WTC11 (cell line): ENCODE data around the gene PTPN11. TPM values are rescaled to one million over a fixed set of nuclear protein-coding genes. Genes with fewer than 3 reads are reported as not detected.

Source experiments
- ATAC-seq: fragments of 200-7000 bp; cut with Tn5 transposase; 2 replicates; pipeline ENCODE4 v1.10.0; 2021; ENCODE audit warnings: mild to moderate bottlenecking, moderate library complexity
- CTCF ChIA-PET: fragments of 300-600 bp; sonication (Branson Sonifier 250); formaldehyde crosslinking; loops from one replicate; lab custom pipeline; 2021; ENCODE audit warnings: antibody characterized with exemption; lab: Charles Lee
- POLR2A ChIA-PET: fragments of 350-600 bp; sonication (Branson Sonifier 250); formaldehyde crosslinking; loops from one replicate; lab custom pipeline; 2021; ENCODE audit warnings: antibody characterized with exemption; lab: Charles Lee
- DNase-seq: peaks from one replicate; pipeline ENCODE4 v3.0.0; 2021; ENCODE audit warnings: low spot score
- H3K27ac Mint-ChIP-seq: 2 replicates; pipeline ENCODE4 v1.8.0; 2021; ENCODE audit warnings: mixed read lengths
- H3K27me3 Mint-ChIP-seq: 2 replicates; pipeline ENCODE4 v1.8.0; 2021; ENCODE audit warnings: low read depth, mild to moderate bottlenecking, moderate library complexity, mixed read lengths
- H3K36me3 Mint-ChIP-seq: 2 replicates; pipeline ENCODE4 v1.8.0; 2021; ENCODE audit warnings: mixed read lengths
- H3K4me1 Mint-ChIP-seq: 2 replicates; pipeline ENCODE4 v1.8.0; 2022; ENCODE audit warnings: mixed read lengths
- H3K4me3 Mint-ChIP-seq: 2 replicates; pipeline ENCODE4 v1.8.0; 2021; ENCODE audit warnings: mild to moderate bottlenecking, moderate library complexity, mixed read lengths
- H3K9me3 Mint-ChIP-seq: 2 replicates; pipeline ENCODE4 v1.8.0; 2021; ENCODE audit warnings: mixed read lengths
- ATF1 ChIP-seq: sonication (generic); formaldehyde crosslinking; IDR thresholded peaks from 2 replicates; pipeline ENCODE4 v1.8.1; 2023; ENCODE audit warnings: mild to moderate bottlenecking, moderate library complexity, missing genetic modification reagents
- ATF6 ChIP-seq: sonication (generic); formaldehyde crosslinking; IDR thresholded peaks from 2 replicates; pipeline ENCODE4 v1.8.1; 2023; ENCODE audit warnings: mild to moderate bottlenecking, missing genetic modification reagents
- CREB1 ChIP-seq: sonication (generic); formaldehyde crosslinking; IDR thresholded peaks from 2 replicates; pipeline ENCODE4 v1.8.0; 2023; ENCODE audit warnings: mild to moderate bottlenecking, missing genetic modification reagents
- ERG ChIP-seq: fragments of 250-450 bp; sonication (Bioruptor Pico); IDR thresholded peaks from 2 replicates; pipeline ENCODE4 v1.8.0; 2021; ENCODE audit warnings: mild to moderate bottlenecking
- ETV6 ChIP-seq: sonication (generic); formaldehyde crosslinking; IDR thresholded peaks from 2 replicates; pipeline ENCODE4 v1.8.1; 2022; ENCODE audit warnings: mild to moderate bottlenecking, missing genetic modification reagents
- FOXP1 ChIP-seq: sonication (generic); formaldehyde crosslinking; IDR thresholded peaks from 2 replicates; pipeline ENCODE4 v1.8.0; 2022; ENCODE audit warnings: missing genetic modification reagents, mild to moderate bottlenecking, moderate library complexity, borderline replicate concordance
- GRHL2 ChIP-seq: fragments of 250-450 bp; sonication (Bioruptor Pico); IDR thresholded peaks from 2 replicates; pipeline ENCODE4 v1.8.0; 2022; ENCODE audit warnings: mild to moderate bottlenecking, moderate library complexity; ENCODE audit not compliant: insufficient replicate concordance, severe bottlenecking
- HMGXB4 ChIP-seq: sonication (generic); formaldehyde crosslinking; IDR thresholded peaks from 2 replicates; pipeline ENCODE4 v1.8.1; 2023; ENCODE audit warnings: mild to moderate bottlenecking, moderate library complexity, missing genetic modification reagents
- KAT7 ChIP-seq: sonication (generic); formaldehyde crosslinking; IDR thresholded peaks from 2 replicates; pipeline ENCODE4 v1.8.1; 2023; ENCODE audit warnings: missing genetic modification reagents, mild to moderate bottlenecking, borderline replicate concordance
- MAX ChIP-seq: sonication (generic); formaldehyde crosslinking; IDR thresholded peaks from 2 replicates; pipeline ENCODE4 v1.8.0; 2022; ENCODE audit warnings: mild to moderate bottlenecking, missing genetic modification reagents
- MLX ChIP-seq: sonication (generic); formaldehyde crosslinking; IDR thresholded peaks from 2 replicates; pipeline ENCODE4 v1.8.1; 2023; ENCODE audit warnings: mild to moderate bottlenecking, missing genetic modification reagents, moderate library complexity
- MYBL2 ChIP-seq: sonication (generic); formaldehyde crosslinking; IDR thresholded peaks from 2 replicates; pipeline ENCODE4 v1.8.1; 2023; ENCODE audit warnings: mild to moderate bottlenecking, moderate library complexity, missing genetic modification reagents
- NFYB ChIP-seq: sonication (generic); formaldehyde crosslinking; conservative IDR thresholded peaks from 2 replicates; pipeline ENCODE4 v1.8.0; 2022; ENCODE audit warnings: low read depth, missing genetic modification reagents
- NR1H2 ChIP-seq: sonication (generic); formaldehyde crosslinking; IDR thresholded peaks from 2 replicates; pipeline ENCODE4 v1.9.0; 2021; ENCODE audit warnings: mild to moderate bottlenecking, moderate library complexity, missing genetic modification reagents
- NR3C1 ChIP-seq: sonication (generic); formaldehyde crosslinking; conservative IDR thresholded peaks from 2 replicates; pipeline ENCODE4 v1.8.1; 2023; ENCODE audit warnings: low read depth, mild to moderate bottlenecking, missing genetic modification reagents
- PRDM15 ChIP-seq: sonication (generic); formaldehyde crosslinking; IDR thresholded peaks from 2 replicates; pipeline ENCODE4 v1.8.0; 2022; ENCODE audit warnings: missing genetic modification reagents
- SMAD4 ChIP-seq: sonication (generic); formaldehyde crosslinking; IDR thresholded peaks from 2 replicates; pipeline ENCODE4 v1.8.0; 2022; ENCODE audit warnings: mild to moderate bottlenecking, missing genetic modification reagents
- TCF7 ChIP-seq: sonication (generic); formaldehyde crosslinking; IDR thresholded peaks from 2 replicates; pipeline ENCODE4 v1.8.0; 2022; ENCODE audit warnings: mild to moderate bottlenecking, low read depth, missing genetic modification reagents, moderate library complexity
- USF2 ChIP-seq: sonication (generic); formaldehyde crosslinking; IDR thresholded peaks from 2 replicates; pipeline ENCODE4 v1.8.1; 2023; ENCODE audit warnings: mild to moderate bottlenecking, missing genetic modification reagents, moderate library complexity
- ZNF121 ChIP-seq: sonication (generic); formaldehyde crosslinking; IDR thresholded peaks from 2 replicates; pipeline ENCODE4 v1.8.0; 2023; ENCODE audit warnings: missing genetic modification reagents
- total RNA-seq: library from RNA; stranded (reverse); gene quantifications from 3 replicates; pipeline ENCODE4 v1.2.3, GENCODE V29; 2021

Gene PTPN11
- total RNA-seq, 1 experiment from 2014 or later: 112 TPM

GRCh38 chr12:112425582-112426382 lies 7.0 kb downstream of the PTPN11 start:
- no peak for TF ChIP-seq FOXP1 (CRISPR knock-in tag)
- no peak for TF ChIP-seq GRHL2 (CRISPR knock-in tag)
- no peak for TF ChIP-seq MLX (CRISPR knock-in tag)
- no peak for TF ChIP-seq KAT7
- TF ChIP-seq TCF7 (CRISPR knock-in tag): no peak
- TF ChIP-seq ATF6 (CRISPR knock-in tag): no peak
- TF ChIP-seq NFYB (CRISPR knock-in tag): no peak
- TF ChIP-seq ATF1 (CRISPR knock-in tag): no peak
- no peak for TF ChIP-seq PRDM15 (CRISPR knock-in tag)
- no peak for TF ChIP-seq ZNF121 (CRISPR knock-in tag)
- no peak for TF ChIP-seq HMGXB4 (CRISPR knock-in tag)
- TF ChIP-seq ERG (CRISPR knock-in tag): no peak
- no peak for TF ChIP-seq SMAD4 (CRISPR knock-in tag)
- TF ChIP-seq NR1H2 (CRISPR knock-in tag): no peak
- TF ChIP-seq NR3C1 (CRISPR knock-in tag): no peak
- TF ChIP-seq MAX (CRISPR knock-in tag): no peak
- TF ChIP-seq ETV6: no peak
- TF ChIP-seq USF2 (CRISPR knock-in tag): no peak
- no peak for TF ChIP-seq CREB1 (CRISPR knock-in tag)
- no peak for TF ChIP-seq MYBL2 (CRISPR knock-in tag)
- TF ChIP-seq, all 79 proteins: peak for 0
- no peak for DNase-seq
- CTCF ChIA-PET: no interaction called here

More at GRCh38 chr12:112425582-112426382, 7.0 kb downstream of the PTPN11 start:
- ATAC-seq: no peak
- Mint-ChIP-seq H3K36me3 (0 out of 2 replicates have a peak, but pooled peaks cover 5% of the 10 kb centered on the region), H3K9me3 (no peaks in the 10 kb centered on the region), H3K27me3 (no peaks in the 10 kb centered on the region), H3K27ac (no peak overlapping the region), H3K4me3 (no peak overlapping the region), H3K4me1 (peaks cover 4% of the 10 kb centered on the region)
- POLR2A ChIA-PET: interaction anchor here (0.6 kb wide), 1 partner anchor 980 kb away, joined by 3 read pairs; no protein-coding TSS in a partner anchor
